Measurements from ENCODE around the gene PLSCR5.

The PLSCR5 gene

DNA sequence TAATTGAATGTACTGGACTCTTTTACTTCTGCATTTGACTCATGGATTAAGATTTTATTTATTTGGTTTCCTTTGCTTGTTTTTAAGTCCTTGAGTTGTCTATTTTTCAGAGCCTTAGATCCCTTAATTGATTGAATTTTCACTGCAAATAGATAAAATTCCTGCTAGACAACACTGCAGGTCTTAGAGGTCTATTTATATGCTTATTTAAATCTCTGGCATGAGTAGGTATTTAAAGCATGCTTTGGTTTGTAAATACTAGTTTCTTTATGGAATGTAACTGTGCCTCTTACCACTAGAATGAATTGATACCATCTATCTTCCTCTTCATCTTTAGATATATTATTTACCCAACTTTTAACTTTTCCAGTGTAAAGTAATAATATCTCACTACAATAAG is 20.0 kb downstream of the PLSCR5 start:
- no peak for DNase-seq (ENCODE audit: low read depth in 2 of 2)

DNA sequence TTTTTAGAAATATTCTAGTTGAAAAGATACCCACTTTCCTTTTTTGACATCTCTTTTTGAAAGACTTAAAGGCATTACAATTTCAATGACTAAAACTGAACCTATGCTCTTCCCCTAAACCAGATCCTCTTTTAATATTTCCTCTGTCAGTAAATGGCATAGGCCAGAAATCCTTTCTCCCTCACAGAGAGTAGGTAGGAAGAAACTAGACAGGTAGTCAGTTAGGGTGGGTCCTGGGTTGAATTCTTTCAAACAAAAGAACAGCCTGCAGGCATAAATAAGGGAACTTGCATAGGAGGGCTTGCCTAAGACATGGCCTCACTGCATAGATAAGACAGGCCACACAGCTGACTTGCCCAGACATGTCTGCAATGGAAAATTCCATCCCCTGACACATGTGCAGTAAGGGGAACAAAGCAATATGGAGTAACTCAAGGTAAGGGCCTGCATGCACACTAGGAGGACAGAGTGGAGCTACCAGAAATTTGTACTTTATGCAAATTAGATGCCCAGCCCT is 23.1 kb downstream of the PLSCR5 start:
- no peak for DNase-seq (ENCODE audit: low read depth in 2 of 2)

DNA sequence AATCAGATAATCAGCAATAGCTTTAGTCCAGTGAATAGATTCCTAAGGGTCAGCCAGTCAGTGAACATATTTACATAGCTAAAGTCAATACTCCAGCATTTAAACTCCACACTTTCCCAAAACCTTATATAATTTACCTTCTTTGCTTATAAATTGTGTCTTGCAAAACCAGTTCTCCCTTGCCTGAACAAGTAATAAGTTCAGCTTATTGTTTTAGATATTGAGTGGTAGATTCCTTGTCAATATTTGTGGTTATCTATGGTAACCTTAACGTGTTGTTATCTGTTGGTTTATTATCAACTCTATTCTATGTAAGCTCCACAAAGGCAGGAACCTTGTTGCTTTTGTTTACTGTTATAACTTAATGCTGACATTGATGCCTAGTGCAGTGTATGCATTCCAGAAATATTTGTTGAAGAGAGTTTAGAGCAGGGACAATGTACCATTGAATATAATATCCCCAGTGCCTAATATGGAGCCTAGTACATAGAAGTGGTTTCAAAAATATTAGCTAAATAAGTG is 24.0 kb downstream of the PLSCR5 start:
- no peak for DNase-seq (ENCODE audit: low read depth in 2 of 2)

DNA sequence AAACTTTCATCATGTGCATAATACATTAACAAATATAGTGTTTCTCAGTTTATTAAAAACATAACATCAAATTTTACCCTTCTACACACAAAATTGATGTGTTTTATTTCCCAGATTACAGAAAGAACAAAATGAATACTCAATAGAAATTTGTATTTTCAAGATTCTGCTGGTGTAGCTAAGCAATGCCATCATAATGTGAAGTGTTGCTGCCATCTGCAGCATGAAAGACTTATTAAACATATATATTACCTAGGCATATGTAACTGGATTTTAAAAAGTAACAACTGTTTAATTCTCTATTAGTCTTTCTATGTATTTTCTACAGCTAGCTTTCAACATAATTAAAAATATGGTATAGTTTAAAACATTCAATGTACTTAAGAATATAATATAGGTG is 27.5 kb downstream of the PLSCR5 start:
- DNase-seq (ENCODE audit: low read depth in 2 of 2): peak; percentile 13 to 23

DNA sequence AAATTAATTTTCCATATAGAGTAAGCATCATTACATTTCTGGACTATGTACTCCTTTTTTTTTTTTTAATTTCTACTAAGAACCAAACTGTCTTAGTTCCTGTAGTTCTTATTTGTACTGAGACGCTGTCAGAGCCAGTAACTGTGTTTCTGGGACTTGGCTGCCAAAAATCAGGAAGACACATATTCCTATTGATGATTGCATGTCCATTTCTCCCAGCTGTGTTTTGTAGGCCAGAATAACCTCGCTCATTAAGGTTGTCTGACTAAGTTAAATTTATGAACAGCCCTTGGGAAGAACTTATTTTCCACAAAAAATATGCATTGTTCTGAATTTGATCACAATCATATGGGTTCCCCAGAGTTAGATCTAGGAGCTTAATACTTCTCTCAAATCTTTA is 29.5 kb downstream of the PLSCR5 start:
- DNase-seq (ENCODE audit: low read depth in 2 of 2): no peak

DNA sequence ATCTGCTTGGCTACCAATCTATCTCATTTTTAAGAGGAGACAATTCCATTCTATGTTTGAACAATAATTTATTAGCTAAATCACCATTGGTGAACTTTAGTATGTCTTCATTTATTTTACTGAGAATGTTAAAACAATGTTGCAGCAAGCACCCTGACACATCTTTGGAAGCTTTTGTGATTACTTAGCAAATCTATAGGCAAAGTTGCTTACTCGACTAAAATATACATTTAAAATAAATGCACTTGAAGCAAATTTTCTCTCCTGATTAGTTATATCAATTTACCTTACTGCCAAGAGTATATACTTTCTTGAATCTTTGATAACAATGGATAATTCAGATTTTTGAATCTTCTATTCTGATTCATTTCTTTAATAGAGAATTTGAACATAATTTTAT is 31.0 kb downstream of the PLSCR5 start:
- DNase-seq (ENCODE audit: low read depth in 2 of 2): no peak

DNA sequence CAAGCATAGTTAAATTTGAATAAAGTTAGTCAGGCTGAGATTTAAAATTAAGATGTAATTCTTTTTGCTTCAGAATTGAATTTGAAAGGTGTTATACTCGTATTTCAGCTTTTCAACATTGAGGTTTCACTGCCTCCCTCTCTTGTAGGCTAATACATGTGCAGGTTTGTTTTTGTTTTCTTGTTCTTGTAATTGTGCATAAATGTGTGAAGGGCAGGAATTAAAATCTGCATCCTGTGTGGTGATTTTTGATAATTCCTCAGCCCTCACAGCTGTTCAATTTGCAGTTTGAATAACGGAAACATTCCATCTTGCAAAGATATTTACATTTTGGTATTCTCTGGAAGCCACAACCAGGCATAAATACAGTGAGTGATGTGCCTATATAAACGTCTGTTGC is 35.8 kb downstream of the PLSCR5 start:
- DNase-seq (ENCODE audit: low read depth in 2 of 2): no peak

DNA sequence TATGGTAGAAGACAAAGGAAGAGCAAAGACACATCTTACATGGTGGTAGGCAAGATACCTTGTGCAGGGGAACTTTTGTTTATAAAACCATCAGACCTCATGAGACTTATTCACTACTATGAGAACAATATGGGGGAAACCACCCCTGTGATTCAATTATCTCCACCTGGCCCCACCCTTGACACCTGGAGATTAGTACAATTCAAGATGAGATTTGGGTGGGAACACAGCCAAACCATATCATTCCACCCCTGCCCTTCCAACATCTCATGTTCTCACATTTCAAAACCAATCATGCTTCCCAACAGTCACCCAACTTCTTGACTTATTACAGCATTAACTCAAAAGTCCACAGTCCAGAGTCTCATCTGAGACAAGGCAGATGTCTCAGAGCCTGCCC is 39.0 kb downstream of the PLSCR5 start:
- no peak for DNase-seq (ENCODE audit: low read depth in 2 of 2)

DNA sequence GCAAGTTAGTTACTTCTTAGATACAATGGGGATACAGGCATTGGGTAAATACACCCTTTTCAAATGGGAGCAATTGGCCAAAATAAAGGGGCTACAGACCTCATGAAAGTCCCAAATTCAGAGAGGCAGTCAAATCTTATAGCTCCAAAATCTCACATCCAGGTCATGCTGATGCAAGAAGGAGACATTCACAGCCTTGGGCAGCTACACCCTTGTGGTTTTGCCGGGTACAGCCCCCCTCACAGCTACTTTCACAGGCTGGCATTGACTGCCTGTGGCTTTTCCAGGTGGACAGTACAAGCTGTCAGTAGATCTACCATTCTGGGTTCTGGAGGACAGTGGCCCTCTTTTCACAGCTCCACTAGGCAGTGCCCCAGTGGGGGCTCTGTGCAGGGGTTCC is 43.3 kb downstream of the PLSCR5 start:
- DNase-seq (ENCODE audit: low read depth in 2 of 2): no peak

DNA sequence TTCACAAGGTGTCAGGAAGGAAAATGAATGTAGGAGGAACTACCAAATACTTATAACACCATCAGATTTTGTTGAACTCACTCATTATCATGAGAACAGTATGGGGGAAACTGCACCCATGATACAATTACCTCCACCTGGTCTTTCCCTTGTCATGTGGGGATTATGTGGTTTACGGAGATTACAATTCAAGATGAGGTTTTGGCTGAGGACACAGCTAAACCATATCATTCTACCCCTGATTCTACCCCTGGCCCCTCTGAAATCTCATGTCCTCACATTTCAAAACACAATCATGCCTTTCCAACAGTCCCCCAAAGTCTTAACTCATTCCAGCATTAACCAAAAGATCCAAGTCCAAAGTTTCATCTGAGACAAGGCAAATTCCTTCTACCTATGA is 43.7 kb downstream of the PLSCR5 start:
- DNase-seq (ENCODE audit: low read depth in 2 of 2): no peak

DNA sequence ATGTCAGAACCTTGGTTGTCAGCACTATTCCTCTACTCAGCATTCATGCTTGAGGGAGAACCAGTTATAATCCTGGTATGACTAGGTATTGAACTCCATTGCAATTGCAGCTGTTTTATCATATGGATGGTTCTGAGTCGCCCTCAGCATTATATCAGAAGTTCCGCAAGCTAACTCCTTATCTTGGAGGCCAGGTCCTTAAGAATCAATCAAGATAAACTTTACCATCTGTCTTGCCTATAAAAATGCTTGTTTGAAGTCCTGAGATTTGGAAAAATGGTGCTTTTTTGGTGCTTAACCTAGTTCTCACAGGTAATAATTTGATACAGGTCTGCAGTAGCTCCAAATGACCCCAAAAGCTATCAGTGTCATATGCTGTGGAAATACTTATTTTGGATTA is 44.5 kb downstream of the PLSCR5 start:
- DNase-seq (ENCODE audit: low read depth in 2 of 2): no peak

DNA sequence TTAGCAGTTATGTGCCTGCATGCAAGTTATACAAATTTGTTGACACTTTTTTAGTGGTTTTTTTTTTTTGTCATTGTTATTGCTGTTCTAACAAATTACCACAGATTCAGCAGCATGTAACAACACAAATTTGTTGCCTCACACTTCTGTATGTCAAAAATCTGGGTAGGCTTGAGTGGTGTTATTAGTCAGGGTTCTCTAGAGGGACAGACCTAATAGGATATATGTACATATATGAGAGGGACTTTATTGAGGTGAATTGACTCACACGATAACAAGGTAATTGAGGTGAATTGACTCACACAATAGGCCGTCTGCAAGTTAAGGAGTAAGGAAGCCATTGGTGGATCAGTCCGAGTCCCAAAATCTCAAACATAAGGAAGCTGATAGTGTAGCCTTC is 45.8 kb downstream of the PLSCR5 start:
- no peak for DNase-seq (ENCODE audit: low read depth in 2 of 2)

DNA sequence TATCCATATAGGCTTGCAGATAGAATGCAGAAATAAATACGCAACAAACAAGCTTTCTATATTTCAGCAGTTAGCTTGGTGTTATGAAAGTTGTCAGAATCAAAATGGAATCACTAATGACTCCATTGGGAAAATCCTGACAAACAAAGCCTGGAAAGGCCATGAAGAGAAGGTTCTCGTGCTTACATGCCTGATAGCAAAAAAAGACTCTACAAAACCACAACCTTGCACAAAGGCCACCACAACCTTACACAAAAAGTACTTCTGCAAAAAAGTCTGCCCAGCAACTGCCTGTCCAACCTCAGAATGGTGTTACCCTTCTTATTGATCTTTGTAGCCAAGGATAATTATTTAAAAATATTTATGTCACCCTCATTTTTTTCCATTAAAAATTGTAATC is 46.4 kb downstream of the PLSCR5 start:
- no peak for DNase-seq (ENCODE audit: low read depth in 2 of 2)

DNA sequence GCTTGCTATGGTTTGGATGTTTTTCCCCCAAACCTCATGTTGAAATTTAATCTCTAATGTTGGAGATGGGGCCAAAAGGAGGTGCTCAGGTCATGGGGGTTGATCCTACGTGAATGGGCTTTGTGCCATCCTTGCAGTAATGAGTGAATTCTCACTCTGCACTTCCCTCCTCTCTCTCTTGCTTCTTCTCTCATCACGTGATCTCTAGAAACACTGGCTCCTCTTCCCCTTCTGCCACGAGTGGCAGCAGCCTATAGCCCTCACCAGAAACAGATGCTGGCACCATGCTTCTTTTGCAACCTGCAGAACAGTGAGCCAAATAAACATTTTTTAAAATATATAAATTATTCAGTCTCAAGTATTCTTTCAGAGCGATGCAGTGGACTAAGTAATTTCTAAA is 47.4 kb downstream of the PLSCR5 start:
- DNase-seq (ENCODE audit: low read depth in 2 of 2): no peak

DNA sequence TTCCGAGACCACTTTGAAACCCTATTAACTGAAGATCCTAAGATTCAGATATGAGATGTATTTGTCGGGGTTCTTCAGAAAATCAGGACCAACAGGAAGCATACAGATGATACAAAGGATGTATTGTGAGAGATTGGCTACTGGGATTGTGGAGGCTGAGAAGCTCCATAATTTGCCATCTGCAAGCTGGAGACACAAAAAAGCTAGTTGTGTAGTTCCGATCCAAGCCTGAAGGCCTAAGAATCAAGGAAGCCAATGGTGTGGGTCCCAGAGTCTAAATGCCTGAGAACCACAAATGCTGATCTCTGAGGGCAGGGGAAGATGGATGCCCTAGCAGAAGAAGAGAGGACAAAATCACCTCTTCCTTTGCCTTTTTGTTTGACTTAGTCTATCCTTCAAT is 49.8 kb downstream of the PLSCR5 start:
- no peak for DNase-seq (ENCODE audit: low read depth in 2 of 2)

DNA sequence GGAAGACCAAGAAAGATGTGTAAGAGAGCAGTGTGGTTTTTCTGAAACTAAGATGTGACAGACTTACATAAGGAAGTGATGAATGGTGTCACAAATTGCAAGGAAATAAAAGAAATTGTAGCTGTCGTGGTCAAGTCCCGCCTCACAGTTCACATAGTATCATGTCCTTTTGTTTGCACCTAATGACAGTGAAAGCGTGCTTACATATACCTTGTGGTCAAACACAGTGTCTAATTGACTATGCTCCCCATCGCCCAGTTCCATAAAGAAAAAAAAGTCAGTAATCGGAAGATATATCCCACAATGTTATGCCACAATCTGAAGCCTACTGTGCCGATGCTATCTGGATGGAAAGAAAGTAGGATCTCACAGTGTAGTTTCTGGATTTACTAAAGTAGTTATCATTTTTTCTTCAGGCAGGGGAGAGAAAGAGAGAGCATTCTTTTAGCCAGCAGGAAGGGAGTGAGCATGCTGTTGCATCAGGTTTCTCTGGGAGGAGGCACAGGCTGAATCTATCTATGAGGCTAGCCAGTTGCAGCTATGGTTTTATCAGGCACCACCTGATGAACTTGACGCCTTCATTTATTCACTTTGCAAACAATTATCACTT is 50.9 kb downstream of the PLSCR5 start:
- DNase-seq (ENCODE audit: low read depth in 2 of 2): no peak

DNA sequence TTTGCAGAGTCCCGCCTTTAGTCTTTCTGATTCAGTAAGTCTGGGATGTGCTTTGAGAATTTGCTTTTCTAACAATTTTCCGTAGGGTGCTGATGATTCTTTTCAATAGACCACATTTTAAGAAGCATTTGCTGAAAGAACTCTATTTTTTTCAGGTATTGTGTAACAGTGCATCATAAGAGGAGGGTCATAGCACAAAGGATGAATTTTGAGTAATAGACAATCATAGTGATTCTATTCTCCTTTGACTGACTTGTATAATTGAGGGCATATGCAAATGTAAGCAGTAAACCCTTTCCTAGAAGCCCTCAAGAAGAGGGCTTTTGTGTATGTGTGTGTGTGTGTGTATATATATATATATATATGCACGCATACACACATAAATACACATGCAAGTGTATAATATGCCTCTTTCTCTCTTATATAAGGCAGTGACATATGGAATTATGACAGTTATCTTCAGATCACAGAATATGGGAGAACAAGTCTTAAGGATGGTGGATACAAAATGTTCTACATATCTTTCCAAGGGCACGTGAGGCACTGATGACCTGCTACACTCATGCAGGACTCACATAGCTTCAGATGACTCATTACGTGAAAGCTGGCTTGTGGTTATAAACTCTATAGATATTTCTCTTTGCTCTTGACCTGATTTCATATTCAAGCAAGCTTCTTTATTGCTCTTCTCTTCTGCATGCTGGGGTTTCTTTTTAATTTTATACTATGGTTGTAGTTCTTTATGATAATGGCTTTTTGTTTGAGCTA is 54.2 kb downstream of the PLSCR5 start:
- peak; percentile 67 for DNase-seq (ENCODE audit: low read depth in 2 of 2)

DNA sequence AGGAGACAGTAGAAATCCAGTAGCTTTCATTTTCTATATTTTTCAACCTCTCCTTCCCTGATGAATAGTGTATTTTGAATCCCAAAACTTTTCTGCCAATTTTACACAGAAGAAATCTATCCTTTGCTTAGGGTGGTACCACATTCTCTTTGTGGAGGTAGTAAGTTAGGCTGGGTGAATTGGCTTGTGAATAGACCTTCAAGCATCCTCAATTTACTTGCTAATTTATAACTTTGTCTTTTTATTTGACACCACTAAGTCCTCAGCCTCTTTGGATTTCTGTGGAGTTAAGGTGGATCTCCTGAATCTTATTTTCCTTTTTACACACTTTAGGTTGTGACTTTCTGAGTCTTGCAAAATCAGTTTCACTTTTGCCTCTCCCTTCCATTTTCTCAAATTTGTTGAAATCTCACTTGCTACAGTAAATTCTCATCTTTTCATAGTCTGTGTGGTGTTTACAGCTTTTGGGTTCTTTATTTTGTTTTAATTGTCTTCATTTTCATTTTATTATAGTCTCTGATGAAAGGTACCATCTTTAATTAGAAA is 55.0 kb downstream of the PLSCR5 start:
- DNase-seq (ENCODE audit: low read depth in 2 of 2): no peak

DNA sequence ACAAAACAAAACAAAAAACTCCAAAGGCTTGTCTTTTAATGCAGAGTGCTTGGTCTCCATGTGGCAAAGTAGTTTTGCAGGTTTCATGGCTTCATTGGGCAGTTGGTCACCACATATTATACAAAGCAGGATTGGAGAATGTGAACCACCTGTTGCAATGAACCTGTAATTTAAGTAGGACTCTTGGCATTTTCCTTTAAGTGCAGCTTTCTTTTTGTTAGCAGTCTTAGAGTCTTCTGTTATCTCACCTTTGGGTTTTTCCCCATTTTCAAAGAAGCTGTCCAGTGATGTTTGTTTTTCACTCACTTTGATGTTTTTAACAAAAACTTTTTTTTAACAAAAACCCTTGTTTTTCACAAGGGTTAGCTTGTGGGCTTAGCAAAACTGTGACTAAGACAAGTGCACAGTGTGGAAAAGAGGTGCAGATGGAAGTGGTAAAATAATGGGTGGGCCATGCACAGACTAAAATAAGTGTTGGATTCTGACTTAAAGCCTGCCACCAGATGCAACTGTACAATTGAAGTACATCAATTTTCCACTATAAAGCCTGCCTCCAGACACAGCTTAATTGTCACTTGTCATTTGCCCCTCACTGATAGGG is 57.8 kb downstream of the PLSCR5 start:
- no peak for DNase-seq (ENCODE audit: low read depth in 2 of 2)

DNA sequence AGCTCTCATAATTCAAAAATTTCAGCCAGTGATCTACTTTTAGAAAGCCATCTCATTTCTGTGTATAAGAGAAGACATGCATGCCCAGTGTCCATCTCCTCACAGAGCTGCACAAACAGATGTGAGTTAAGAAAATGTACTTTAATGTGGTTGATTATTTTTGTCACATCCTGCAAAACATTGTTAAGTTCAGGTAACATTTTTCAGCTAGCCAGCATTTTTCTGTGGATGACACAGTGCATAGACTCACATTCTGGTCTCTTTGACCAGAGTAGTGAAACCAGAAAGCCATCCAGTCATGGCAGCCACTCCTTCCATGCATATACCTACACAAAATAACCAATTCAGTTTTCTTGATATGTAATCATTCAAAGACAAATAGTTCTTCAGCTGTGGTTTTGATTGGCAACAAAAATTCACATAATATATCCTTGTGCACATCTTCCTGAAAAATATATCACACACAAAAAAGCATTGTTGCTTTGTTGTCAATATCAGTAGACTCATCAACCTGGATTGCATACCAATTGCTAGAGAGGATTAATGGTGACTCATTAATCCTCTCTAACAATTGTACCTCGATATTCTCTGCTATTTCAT is 58.7 kb downstream of the PLSCR5 start:
- no peak for DNase-seq (ENCODE audit: low read depth in 2 of 2)

DNA sequence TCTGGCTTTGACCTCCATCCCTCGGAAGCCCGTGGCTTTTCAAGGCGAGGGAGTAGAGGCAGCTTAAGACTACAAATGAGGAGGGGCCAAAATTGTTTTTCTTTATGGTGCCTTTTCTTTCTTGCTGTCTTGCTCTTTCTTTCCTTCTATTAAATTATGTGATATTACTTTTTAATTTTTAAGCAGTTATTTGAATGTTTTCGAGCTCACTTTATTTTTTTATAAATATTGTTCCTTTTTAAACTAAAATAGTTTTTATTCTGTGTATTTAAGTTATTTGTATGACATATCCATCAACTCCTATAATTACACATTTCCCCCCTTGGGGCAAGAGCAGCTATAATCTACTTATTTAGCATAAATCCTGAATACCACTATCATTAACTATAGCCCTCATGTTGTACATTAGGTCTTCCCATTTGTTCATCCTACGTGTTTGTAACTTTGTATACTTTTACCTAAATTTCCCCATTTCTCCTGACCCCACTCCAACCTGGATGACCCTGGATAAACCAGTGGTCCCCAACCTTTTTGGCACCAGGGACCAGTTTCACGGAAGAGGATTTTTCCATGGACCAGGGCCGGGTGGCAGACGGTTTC is 60.1 kb downstream of the PLSCR5 start:
- DNase-seq (ENCODE audit: low read depth in 2 of 2): no peak

All from fibroblast of skin of left biceps (primary cell).